GM04503 (cell line): Measurements from ENCODE around the gene C22orf15.

Experiments used
- DNase-seq: peaks from one replicate; pipeline ENCODE4 v3.0.0-alpha.2; 2012; ENCODE audit warnings: low read depth

The C22orf15 gene

DNA sequence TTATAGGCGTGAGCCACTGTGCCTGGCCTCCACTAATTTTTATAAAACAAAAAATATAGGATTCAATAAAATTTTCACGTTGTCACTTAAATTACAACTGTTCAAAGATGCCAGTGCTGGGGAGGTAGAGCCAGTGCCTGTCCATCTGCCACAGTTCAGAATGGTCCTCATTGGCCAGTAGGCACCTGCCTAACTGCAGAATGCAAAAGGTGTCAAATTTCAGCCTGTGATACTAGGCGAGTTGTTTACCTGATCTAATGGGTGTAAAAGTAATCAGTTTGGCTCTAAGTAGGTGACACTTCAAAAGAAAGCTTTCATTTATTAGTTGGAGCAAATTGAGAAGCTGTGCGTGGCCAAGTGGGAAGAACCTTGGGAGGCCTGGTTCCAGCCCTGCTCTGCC, 26.3 kb downstream of the C22orf15 start:
- no peak for DNase-seq

GRCh38 chr22:23789638-23790037, 26.8 kb downstream of the C22orf15 start:
- DNase-seq, result no peak

DNA sequence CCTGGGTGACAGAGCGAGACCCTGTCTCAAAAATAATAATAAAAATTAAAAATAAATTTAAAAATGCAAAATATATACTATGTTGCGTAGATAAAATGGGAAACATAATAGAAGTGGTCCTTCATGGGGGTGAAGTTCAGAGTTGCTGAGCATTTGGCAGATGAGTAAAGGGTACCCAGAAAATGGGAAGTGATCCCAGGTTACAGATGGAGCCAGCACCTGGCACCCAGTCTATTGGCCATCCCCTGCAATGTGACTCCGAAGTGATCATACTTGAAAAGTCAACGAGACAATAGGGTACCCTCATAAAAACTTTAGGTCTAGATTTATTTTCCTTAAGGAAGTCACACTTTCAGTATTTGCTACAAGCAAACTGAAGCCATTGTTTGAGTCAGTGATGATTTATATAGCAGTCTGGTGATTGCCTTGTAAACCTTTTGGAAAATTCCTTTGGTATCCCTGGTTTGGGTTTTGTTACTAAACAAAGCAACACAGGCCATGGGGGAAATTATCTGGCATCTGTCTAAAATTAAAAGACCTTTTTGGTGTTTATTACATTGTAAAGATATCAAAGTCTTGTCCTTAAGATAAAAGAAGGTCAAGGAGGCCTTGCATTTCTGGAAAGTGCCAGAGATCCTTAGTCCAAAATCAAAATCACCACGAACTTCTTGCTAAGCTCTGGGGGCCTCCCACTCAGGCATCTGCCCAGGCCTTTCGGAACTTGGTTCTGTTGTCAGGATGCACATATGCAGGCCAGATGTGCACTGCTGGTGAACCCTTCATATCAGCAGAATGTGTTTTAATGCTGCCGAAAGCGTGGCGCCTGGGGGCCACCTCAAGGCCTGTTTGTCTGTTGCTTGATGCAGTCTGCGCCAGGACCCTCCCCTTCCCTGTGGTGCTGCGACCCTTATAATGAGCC, 28.3 kb downstream of the C22orf15 start:
- no peak for DNase-seq

- no peak for DNase-seq
Observed at GRCh38 chr22:23791738-23792645, 29.2 kb downstream of the C22orf15 start.

- DNase-seq, result no peak
Observed at GRCh38 chr22:23793326-23793725, 30.5 kb downstream of the C22orf15 start.

- DNase-seq, result no peak
Observed at GRCh38 chr22:23796461-23796860, 33.7 kb downstream of the C22orf15 start.

- no peak for DNase-seq
Observed at GRCh38 chr22:23800297-23801237, 37.8 kb downstream of the C22orf15 start.

DNA sequence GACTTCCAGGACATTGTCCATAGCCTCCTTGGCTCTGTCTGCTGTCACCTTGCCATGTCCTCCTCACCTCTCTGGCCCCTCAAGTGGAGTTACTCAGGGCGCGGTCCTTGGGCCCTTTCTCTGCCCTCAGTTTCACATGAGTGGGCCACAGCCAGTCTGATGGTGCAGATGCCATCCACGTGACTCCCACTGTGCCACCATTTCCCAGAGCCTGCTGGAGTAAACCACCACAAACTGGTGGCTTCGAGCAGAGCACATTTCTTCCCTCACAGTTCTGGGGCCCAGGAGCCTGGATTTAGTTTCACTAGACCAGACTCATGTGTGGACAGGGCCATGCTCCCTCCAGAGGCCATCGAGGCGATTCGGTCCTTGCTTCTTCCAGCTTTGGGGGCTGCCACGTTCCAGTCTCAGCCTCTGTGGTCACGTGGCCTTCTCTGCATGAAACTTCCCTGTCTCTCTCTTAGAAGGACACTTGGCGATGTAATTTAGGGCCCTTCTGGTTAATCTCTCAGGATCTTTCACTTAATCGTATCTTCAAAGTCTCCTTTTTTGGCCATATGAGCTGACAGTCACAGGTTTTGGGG, 38.5 kb downstream of the C22orf15 start:
- no peak for DNase-seq

DNA sequence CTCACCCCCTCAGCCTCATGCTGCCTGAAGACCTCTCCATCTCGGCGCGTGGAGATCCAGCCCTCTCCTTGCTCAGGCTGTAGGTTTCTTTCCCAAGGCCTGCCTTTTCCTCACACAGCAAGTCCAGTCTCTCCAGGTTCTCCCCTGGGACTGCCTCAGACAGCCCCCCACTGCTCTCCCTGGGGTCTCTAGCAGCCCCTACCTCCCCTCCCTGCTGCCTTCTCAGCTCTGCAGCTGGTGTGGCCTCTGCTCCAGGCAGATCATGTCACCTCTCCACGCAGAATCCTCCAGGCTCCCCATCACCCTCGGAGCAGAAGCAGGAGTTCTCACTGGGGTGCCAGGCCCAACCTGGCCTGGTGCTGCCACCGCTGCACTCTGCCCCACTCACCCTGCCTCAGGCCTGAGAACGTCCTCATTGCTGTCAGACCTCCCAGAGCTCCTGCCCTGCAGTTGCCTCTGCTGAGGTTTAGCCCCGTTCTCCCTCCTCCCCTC, 39.1 kb downstream of the C22orf15 start:
- no peak for DNase-seq

DNA sequence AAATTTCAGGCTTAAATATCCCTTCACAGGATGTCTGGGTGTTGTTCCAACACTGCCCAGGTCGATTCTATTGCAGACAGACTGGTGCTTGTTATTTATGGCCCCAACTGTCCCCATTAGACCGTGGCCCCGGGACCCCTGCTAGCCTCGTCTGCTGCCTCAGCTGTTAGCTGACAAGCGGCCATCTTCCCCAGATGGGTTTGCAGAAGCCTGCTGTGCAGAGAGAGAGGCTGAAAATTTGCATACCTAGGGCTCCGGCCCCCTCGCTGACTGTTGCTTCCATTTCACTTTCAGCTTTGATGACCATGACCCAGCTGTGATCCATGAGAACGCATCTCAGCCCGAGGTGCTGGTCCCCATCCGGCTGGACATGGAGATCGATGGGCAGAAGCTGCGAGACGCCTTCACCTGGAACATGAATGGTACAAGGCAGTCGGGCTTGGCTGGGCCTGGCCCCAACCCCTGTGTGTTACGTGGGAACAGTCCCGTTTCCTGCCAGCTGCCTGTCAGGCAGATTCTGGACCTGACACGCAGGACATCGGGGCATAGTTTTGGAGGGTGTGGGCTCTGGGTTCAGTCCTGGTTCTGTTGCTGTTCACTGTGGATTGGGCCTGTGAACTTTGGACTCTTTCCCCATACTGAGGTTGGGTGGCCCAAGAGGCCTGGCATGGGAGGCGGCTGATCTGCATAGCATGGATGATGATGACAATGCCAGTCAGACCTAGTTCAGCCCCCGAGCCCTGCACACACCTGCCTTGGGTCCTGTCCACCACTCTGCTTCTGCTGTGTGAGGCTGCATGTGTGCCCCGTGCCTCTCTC, 40.4 kb downstream of the C22orf15 start:
- DNase-seq, result no peak

- no peak for DNase-seq
Observed at GRCh38 chr22:23804781-23805291, 42.0 kb downstream of the C22orf15 start.

- DNase-seq, result no peak
Observed at GRCh38 chr22:23806837-23807236, 44.0 kb downstream of the C22orf15 start.

GRCh38 chr22:23812378-23812777, 49.6 kb downstream of the C22orf15 start:
- no peak for DNase-seq
